DOHH2 (cell line): ENCODE results near the gene CCL5.

Source experiments
- H3F3A ChIP-seq: fragments of 200-600 bp; sonication (generic), shearing (Covaris generic); 2 replicates; pipeline ENCODE4 v1.6.0; 2016; ENCODE audit warnings: antibody characterized with exemption, mild to moderate bottlenecking; ENCODE audit not compliant: control insufficient read depth, insufficient read depth
- H3K27ac ChIP-seq: fragments of 200-600 bp; sonication (generic); 2 replicates; pipeline ENCODE4 v1.5.1; 2014; ENCODE audit warnings: low read depth, mild to moderate bottlenecking, low read length, moderate library complexity
- H3K27me3 ChIP-seq: fragments of 200-600 bp; sonication (generic); 2 replicates; pipeline ENCODE4 v1.6.1; 2014; ENCODE audit warnings: mild to moderate bottlenecking, low read length, mixed read lengths; ENCODE audit not compliant: control insufficient read depth
- H3K36me3 ChIP-seq: fragments of 200-600 bp; sonication (generic); 2 replicates; pipeline ENCODE4 v1.6.1; 2014; ENCODE audit warnings: mild to moderate bottlenecking, low read length, moderate library complexity, mixed read lengths; ENCODE audit not compliant: control insufficient read depth
- H3K4me1 ChIP-seq: fragments of 200-600 bp; sonication (generic); 2 replicates; pipeline ENCODE4 v1.6.1; 2014; ENCODE audit warnings: mild to moderate bottlenecking, low read length, mixed read lengths; ENCODE audit not compliant: control insufficient read depth
- H3K4me2 ChIP-seq: fragments of 200-600 bp; sonication (generic); 2 replicates; pipeline ENCODE4 v1.6.0; 2014; ENCODE audit warnings: mild to moderate bottlenecking, low read length, moderate library complexity
- H3K4me3 ChIP-seq: fragments of 200-600 bp; sonication (generic); 2 replicates; pipeline ENCODE4 v1.5.1; 2014; ENCODE audit warnings: mild to moderate bottlenecking, low read length, mixed read lengths
- H3K79me2 ChIP-seq: fragments of 200-600 bp; sonication (generic); 2 replicates; pipeline ENCODE4 v1.6.1; 2014; ENCODE audit warnings: mild to moderate bottlenecking, low read length, mixed read lengths; ENCODE audit not compliant: control insufficient read depth
- H3K9me2 ChIP-seq: fragments of 200-600 bp; sonication (generic); replicated peaks from 2 replicates; pipeline ENCODE4 v1.6.1; 2014; ENCODE audit warnings: mild to moderate bottlenecking, low read length, mixed read lengths; ENCODE audit not compliant: control insufficient read depth
- H3K9me3 ChIP-seq: fragments of 200-600 bp; sonication (generic); 2 replicates; pipeline ENCODE4 v1.6.1; 2014; ENCODE audit warnings: antibody characterized with exemption, low read length, mixed read lengths; ENCODE audit not compliant: control insufficient read depth, insufficient read depth
- H4K20me1 ChIP-seq: fragments of 200-600 bp; sonication (generic); 2 replicates; pipeline ENCODE4 v1.6.0; 2014; ENCODE audit warnings: low read depth, mild to moderate bottlenecking, antibody characterized with exemption, low read length, moderate library complexity; ENCODE audit not compliant: control insufficient read depth, insufficient read depth
- CTCF ChIP-seq: fragments of 200-600 bp; sonication (generic); IDR thresholded peaks from one replicate; pipeline ENCODE4 v1.5.1; 2014; ENCODE audit warnings: antibody characterized with exemption, mild to moderate bottlenecking, low read depth, low read length; ENCODE audit not compliant: poor library complexity, severe bottlenecking
- EZH2phosphoT487 ChIP-seq: fragments of 200-600 bp; sonication (generic); IDR thresholded peaks from 2 replicates; pipeline ENCODE4 v1.6.1; 2017; ENCODE audit warnings: borderline replicate concordance, mild to moderate bottlenecking, antibody characterized with exemption, low read length, moderate library complexity, mixed read lengths

Gene CCL5

GRCh38 chr17:35843698-35844097 is 36.5 kb downstream of the CCL5 start:
- no peak for TF ChIP-seq EZH2phosphoT487
- H3K36me3 ChIP-seq: peaks cover 86% of the 10 kb centered on the region
- no peaks in the 10 kb centered on the region for H3K79me2 ChIP-seq
- no peak overlapping the region for H3K4me3 ChIP-seq
- no peaks in the 10 kb centered on the region for H3K9me3 ChIP-seq
- no peaks in the 10 kb centered on the region for H3K9me2 ChIP-seq
- no peaks in the 10 kb centered on the region for H3K4me1 ChIP-seq
- peaks cover 3% of the 10 kb centered on the region; the same call in 1 of the 2 replicates for H4K20me1 ChIP-seq
- no peaks in the 10 kb centered on the region for H3K27me3 ChIP-seq
- no peak overlapping the region for H3K4me2 ChIP-seq
- H3F3A ChIP-seq: peaks cover 15% of the 10 kb centered on the region
- H3K27ac ChIP-seq: no peak overlapping the region

DNA sequence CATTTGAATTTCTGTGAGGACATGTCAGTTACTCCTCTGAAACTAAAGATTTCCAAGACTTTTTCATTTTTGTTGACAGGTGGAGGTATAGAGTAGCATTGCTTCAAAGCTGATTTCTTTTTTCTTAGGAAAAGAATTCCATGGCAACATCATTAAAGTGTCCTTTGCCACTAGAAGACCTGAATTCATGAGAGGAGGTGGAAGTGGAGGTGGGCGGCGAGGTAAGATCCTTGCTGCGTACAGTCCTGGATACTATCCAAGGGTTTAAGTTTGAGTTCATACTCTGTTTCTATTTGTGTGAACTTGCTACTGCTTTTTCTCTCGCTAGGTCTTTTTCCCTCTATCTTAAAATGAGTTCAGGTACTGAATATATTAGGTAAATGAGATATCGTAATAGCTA is 37.9 kb downstream of the CCL5 start:
- peaks cover 86% of the 10 kb centered on the region for H3K36me3 ChIP-seq
- TF ChIP-seq EZH2phosphoT487 (no peak), CTCF (no peak)

DNA sequence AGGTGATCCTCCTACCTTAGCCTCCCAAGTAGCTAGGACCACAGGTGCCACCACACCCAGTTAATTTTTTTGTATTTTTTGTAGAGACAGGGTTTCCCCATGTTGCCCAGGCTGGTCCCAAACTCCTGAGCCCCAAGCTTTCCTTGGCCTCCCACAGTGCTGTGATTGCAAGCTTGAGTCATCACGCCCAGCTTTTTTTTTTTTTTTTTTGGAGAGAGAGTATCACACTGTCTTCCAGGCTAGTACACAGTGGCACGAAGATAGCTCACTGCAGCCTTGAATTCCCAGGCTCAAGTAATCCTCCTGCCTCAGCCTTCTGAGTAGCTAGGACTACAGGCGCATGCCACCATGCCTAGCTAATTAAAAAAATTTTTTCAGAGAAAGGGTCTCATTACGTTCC is 38.7 kb downstream of the CCL5 start:
- no peak overlapping the region for H3K27ac ChIP-seq
- no peak overlapping the region for H3K4me3 ChIP-seq
- H3K9me3 ChIP-seq: no peaks in the 10 kb centered on the region
- no peaks in the 10 kb centered on the region for H3K4me1 ChIP-seq
- peaks cover 3% of the 10 kb centered on the region; the same call in 1 of the 2 replicates for H4K20me1 ChIP-seq
- peaks cover 88% of the 10 kb centered on the region for H3K36me3 ChIP-seq
- H3K79me2 ChIP-seq: no peaks in the 10 kb centered on the region
- no peak overlapping the region for H3K4me2 ChIP-seq
- TF ChIP-seq CTCF (no peak), EZH2phosphoT487 (no peak)
- no peaks in the 10 kb centered on the region for H3K27me3 ChIP-seq
- no peaks in the 10 kb centered on the region for H3K9me2 ChIP-seq
- H3F3A ChIP-seq: peaks cover 4% of the 10 kb centered on the region; the same call in 1 of the 2 replicates

More for the DNA sequence above, 37.9 kb downstream of the CCL5 start:
- Histone ChIP-seq H3K27me3 (no peaks in the 10 kb centered on the region), H3K79me2 (no peaks in the 10 kb centered on the region), H3K27ac (no peak overlapping the region), H3K4me1 (no peaks in the 10 kb centered on the region), H3F3A (peaks cover 7% of the 10 kb centered on the region), H3K4me2 (no peak overlapping the region), H3K9me3 (no peaks in the 10 kb centered on the region), H4K20me1 (peaks cover 3% of the 10 kb centered on the region; the same call in 1 of the 2 replicates), H3K9me2 (no peaks in the 10 kb centered on the region), H3K4me3 (no peak overlapping the region)

- Histone ChIP-seq H3K4me3 (no peak overlapping the region), H3K36me3 (peaks cover 88% of the 10 kb centered on the region), H3K4me1 (no peaks in the 10 kb centered on the region), H3K4me2 (no peak overlapping the region), H3K9me3 (no peaks in the 10 kb centered on the region), H3K27ac (no peak overlapping the region), H3K9me2 (no peaks in the 10 kb centered on the region), H4K20me1 (peaks cover 3% of the 10 kb centered on the region; the same call in 1 of the 2 replicates), H3F3A (peaks cover 4% of the 10 kb centered on the region; the same call in 1 of the 2 replicates), H3K27me3 (no peaks in the 10 kb centered on the region), H3K79me2 (no peaks in the 10 kb centered on the region)
- TF ChIP-seq CTCF (no peak), EZH2phosphoT487 (no peak)
Measured at GRCh38 chr17:35841101-35841500, 39.1 kb downstream of the CCL5 start.
